ENCODE measurements around the gene GTF2A1L. TPM values are rescaled to one million over a fixed set of nuclear protein-coding genes. Genes with fewer than 3 reads are reported as not detected.

The GTF2A1L gene
- total and polyA plus RNA-seq, 8 donors = 0.34 to 0.98 (median 0.68) TPM; not detected in 3

DNA sequence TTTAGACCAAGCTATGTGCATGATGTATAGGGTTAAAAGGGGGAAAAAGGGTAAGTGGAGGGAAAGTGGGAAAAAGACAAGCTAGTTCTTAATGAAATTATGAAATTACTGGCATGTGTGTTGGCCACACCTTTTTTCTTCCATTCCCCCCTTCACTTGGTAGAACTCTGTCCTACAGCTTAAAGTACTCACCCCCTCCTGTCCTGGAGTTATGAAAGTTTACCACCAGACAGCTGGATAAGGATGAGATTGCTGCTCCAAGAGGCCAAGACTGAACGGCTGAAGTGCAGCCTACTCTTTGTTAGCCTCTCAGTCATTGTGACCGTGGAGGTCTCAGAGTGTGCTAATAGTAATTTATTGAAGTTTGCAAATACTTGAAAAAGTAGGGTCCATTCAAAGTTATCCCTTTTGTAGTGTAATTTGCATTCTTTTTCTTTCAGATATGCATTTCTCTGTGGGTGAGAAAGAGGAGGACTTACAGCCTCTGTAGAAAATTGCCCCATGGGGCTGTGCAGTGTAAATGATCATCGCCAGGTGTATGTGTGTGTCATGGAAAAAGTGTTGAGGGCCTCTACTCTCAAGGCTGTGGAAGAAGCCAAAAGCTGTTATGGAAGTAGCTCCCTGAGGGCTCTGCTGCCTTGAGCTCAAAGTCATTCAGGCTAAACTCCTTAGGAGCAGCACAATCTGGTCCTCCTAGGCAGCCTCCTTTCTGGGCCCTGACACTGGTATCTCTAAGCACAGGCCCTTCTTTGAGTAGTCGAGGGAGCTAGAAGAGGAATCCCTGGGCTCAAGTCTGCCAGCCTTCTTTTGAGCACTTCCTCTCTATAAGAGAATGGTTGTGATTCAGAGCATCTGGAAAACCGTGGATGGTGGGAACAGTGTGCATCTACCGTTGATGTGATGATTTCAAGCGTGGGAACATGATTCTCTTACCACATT, 91.7 kb downstream of the GTF2A1L start:
- no peak for TF ChIP-seq CTCF (IDR thresholded peaks at IDR 0.05)
- DNase-seq (no peak), ATAC-seq (no peak)
- H3K27me3 ChIP-seq = no peaks in the 10 kb centered on the region
- H3K9me3 ChIP-seq = no peaks in the 10 kb centered on the region
- H3K4me3 ChIP-seq = no peak overlapping the region
- intact Hi-C loops (cut with DNase I) = no loop called here
- no peak overlapping the region for H3K27ac ChIP-seq
- H3K4me1 ChIP-seq = peaks cover 0 to 14% of the 10 kb centered on the region in 2 donors
- H3K36me3 ChIP-seq = no peaks in the 10 kb centered on the region

DNA sequence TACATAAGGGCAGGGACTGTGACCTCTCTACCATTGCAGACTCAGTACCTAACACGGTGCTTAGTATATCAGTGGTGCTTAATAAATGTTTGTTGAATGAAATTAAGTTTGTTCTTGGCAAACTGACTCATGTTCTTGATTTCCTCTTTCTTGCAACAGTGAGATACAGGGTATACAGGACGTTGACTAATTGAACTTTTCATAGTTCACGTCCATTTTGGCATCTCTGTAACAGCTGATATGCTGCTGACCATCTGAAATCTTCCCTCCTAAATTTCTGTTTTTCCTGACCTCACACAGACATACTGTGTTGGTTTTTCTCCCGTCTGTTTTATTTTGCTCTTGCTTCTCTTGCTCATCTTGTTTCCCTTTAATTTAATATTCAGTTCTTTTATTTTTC, 93.7 kb downstream of the GTF2A1L start:
- no peaks in the 10 kb centered on the region for H3K9me3 ChIP-seq
- intact Hi-C loops (cut with DNase I) = no loop called here
- H3K27me3 ChIP-seq = no peaks in the 10 kb centered on the region
- ATAC-seq (no peak), DNase-seq (no peak)
- TF ChIP-seq CTCF (IDR thresholded peaks at IDR 0.05) = no peak
- peaks cover 0 to 32% of the 10 kb centered on the region in 2 donors for H3K4me1 ChIP-seq
- H3K27ac ChIP-seq = no peak overlapping the region
- no peaks in the 10 kb centered on the region for H3K36me3 ChIP-seq
- no peak overlapping the region for H3K4me3 ChIP-seq

GRCh38 chr2:48712151-48712550, 94.5 kb downstream of the GTF2A1L start:
- Histone ChIP-seq H3K36me3 (no peaks in the 10 kb centered on the region), H3K4me1 (peaks cover 0 to 32% of the 10 kb centered on the region in 2 donors), H3K4me3 (no peak overlapping the region), H3K27ac (no peak overlapping the region), H3K9me3 (no peaks in the 10 kb centered on the region), H3K27me3 (no peaks in the 10 kb centered on the region)
- DNase-seq (no peak), ATAC-seq (no peak)
- intact Hi-C loops (cut with DNase I) = no loop called here
- no peak for TF ChIP-seq CTCF (IDR thresholded peaks at IDR 0.05)

DNA sequence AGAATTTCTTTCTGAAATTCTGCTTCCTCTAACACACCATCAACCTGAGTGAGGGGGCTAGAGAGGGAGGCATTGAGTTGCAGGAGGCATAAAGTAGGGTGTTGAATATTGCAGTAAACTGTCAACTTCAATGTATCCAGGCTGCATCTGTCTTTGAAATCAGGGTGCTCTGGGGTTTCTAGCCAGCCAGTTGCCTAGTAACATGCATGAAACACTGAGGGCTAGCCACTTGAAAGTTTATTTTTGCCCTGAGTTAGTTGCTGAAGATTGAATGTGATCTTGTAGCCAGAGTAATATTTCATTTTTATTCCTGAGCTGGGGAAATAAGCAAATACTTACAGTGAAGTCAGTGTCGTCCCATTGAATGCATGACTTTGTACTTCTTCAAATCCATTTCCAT, 96.0 kb downstream of the GTF2A1L start:
- intact Hi-C loops (cut with DNase I) = no loop called here
- Histone ChIP-seq H3K4me1 (peaks cover 0 to 30% of the 10 kb centered on the region in 2 donors), H3K4me3 (no peak overlapping the region), H3K36me3 (no peaks in the 10 kb centered on the region), H3K27me3 (no peaks in the 10 kb centered on the region), H3K9me3 (no peaks in the 10 kb centered on the region), H3K27ac (no peak overlapping the region)
- no peak for TF ChIP-seq CTCF (IDR thresholded peaks at IDR 0.05)
- DNase-seq (no peak), ATAC-seq (peak; percentile 64)

DNA sequence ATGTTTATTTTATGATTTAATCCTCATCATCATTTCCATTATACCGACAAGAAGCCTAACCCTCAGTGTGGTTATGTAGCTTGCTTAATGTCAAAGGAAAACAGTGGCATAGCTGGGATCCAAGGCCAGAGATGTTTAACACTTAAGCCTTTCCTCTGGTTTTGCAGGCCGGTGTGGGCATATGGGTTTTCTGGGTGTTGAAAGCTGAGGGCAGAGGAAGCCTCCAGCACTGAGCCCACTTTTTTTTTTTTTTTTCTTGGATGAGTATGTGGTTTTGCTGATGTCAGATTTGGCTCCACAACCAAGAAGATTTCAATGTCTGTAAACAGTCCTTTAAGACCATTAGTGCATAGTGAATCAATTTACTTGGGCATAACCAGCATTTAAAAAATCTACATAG, 96.6 kb downstream of the GTF2A1L start:
- H3K4me3 ChIP-seq = no peak overlapping the region
- no peaks in the 10 kb centered on the region for H3K27me3 ChIP-seq
- intact Hi-C loops (cut with DNase I) = no loop called here
- DNase-seq (peak in 1 of 4 donors; percentile 40), ATAC-seq (peak; percentile 15)
- peaks cover 0 to 30% of the 10 kb centered on the region in 2 donors for H3K4me1 ChIP-seq
- H3K27ac ChIP-seq = no peak overlapping the region
- H3K9me3 ChIP-seq = no peaks in the 10 kb centered on the region
- TF ChIP-seq CTCF (IDR thresholded peaks at IDR 0.05) = no peak
- no peaks in the 10 kb centered on the region for H3K36me3 ChIP-seq

All from left lung (tissue), 10 donors.